SH-SY5Y (cell line): ENCODE results near the gene PLCH1.

Source experiments
- GATA2 ChIP-seq: IDR thresholded peaks from 2 replicates; pipeline ENCODE4 v1.6.1; 2011; ENCODE audit warnings: mild to moderate bottlenecking, low read depth, low read length
- GATA3 ChIP-seq: IDR thresholded peaks from 2 replicates; pipeline ENCODE4 v1.6.1; 2011; ENCODE audit warnings: low read depth, mild to moderate bottlenecking, low read length, moderate library complexity

Gene PLCH1, protein sequence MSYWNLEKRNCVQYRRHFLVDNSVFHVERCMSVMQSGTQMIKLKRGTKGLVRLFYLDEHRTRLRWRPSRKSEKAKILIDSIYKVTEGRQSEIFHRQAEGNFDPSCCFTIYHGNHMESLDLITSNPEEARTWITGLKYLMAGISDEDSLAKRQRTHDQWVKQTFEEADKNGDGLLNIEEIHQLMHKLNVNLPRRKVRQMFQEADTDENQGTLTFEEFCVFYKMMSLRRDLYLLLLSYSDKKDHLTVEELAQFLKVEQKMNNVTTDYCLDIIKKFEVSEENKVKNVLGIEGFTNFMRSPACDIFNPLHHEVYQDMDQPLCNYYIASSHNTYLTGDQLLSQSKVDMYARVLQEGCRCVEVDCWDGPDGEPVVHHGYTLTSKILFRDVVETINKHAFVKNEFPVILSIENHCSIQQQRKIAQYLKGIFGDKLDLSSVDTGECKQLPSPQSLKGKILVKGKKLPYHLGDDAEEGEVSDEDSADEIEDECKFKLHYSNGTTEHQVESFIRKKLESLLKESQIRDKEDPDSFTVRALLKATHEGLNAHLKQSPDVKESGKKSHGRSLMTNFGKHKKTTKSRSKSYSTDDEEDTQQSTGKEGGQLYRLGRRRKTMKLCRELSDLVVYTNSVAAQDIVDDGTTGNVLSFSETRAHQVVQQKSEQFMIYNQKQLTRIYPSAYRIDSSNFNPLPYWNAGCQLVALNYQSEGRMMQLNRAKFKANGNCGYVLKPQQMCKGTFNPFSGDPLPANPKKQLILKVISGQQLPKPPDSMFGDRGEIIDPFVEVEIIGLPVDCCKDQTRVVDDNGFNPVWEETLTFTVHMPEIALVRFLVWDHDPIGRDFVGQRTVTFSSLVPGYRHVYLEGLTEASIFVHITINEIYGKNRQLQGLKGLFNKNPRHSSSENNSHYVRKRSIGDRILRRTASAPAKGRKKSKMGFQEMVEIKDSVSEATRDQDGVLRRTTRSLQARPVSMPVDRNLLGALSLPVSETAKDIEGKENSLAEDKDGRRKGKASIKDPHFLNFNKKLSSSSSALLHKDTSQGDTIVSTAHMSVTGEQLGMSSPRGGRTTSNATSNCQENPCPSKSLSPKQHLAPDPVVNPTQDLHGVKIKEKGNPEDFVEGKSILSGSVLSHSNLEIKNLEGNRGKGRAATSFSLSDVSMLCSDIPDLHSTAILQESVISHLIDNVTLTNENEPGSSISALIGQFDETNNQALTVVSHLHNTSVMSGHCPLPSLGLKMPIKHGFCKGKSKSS (N-terminal part only)

DNA sequence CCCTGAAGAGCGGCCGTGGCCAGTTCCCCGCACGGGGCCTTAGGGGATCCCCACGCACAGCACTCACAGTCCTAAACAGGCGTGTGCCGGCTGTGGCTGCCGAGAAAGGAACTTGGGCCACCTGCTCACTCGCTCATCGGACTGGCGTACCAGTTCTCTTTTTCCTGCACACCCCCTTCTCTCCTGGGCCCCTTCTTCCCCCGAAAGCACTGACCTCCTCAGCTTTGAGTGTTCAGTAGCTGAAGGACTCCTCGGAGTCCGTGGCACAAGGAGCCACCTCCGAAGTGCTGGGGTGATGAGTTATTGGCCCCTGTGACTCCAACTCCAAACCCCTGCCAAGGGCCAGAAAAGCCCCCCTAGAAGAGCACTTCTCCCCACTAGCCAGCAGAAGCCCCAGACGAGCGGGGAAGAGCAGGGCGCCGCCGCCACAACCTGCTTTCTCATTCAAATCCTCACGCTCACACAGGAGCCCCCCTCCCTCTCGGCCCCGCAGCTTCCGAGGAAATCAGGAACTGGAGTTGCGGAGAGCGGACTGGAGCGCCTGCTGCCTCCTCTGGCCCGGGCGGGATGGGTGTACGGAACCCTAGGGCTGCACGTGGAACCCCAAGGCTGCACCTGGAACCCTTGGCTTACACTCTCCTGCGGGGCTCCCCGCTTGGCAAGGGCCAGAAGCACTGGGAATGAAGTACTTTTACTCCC lies at the start of gene PLCH1:
Gene PLCH1 (minus strand): TSS at position 446 of the 699 bp plus-strand sequence. CDS start 40,847 bp downstream, outside the sequence.
- TF ChIP-seq GATA2: no peak
- no peak for TF ChIP-seq GATA3

DNA sequence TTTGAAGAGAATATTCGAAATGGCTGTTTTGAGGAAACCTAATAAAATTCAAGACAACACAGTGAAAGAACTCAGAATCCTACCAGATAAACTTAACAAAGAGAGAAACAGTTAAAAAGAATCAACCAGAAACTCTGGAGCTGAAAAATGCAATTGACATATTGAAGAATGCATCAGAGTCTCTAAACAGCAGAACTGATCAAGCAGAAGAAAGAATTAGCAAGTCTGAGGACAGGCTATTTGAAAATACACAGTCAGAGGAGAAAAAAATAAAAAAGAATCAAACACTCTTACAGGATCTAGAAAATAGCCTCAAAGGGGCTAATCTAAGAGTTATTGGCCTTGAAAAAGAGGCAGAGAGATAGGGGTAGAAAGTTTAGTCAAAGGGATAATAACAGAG lies 47.7 kb upstream of the PLCH1 start:
- TF ChIP-seq GATA2 (no peak), GATA3 (no peak)

DNA sequence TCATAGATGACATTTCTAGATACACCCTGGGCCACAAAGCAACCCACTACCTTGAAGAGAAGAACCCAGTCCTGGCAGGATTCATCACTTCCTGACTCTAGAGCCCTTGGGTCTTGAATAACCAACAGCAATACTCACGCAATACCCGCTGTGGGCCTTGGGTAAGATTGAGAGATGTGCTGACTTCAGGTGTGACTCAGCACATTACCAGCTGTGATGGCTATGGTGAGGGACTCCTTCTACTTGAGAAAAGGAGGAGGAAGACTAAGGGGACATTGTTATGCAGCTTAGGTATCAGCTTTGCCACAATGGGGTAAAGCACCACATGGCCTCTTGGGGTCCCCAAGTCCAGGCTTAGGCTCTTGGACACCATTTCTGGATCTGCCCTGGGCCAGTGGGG lies 46.3 kb upstream of the PLCH1 start:
- TF ChIP-seq GATA2 (no peak), GATA3 (no peak)

DNA sequence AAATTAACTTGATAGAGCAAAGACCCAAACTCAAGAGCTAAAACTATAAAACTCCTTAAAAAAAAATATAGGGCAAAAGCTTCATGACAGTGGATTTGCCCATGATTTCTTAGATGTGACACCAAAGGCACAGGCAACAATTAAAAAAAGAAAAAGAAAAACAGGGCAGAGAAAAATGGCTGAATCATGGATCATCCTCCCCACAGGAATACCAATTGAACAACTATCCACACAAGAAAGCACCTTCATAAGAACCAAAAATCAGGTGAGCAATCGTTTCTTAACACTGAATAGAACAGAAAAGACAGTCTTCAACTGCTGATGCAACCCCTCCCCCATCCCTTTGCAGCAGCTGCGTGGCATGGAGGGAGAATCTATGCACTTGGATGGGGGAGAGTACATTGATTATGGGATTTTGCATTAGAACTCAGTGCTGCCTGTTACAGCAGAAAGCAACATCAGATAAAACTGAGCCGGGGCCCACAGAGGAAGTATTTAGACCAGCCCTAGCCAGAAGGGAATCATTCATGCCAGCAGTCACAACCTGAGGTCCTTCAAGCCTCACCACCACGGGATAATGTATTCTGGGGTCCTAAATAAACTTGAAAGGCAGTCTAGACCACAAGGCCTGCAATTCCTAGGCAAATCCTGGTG lies 45.5 kb upstream of the PLCH1 start:
- TF ChIP-seq GATA2 (no peak), GATA3 (no peak)

DNA sequence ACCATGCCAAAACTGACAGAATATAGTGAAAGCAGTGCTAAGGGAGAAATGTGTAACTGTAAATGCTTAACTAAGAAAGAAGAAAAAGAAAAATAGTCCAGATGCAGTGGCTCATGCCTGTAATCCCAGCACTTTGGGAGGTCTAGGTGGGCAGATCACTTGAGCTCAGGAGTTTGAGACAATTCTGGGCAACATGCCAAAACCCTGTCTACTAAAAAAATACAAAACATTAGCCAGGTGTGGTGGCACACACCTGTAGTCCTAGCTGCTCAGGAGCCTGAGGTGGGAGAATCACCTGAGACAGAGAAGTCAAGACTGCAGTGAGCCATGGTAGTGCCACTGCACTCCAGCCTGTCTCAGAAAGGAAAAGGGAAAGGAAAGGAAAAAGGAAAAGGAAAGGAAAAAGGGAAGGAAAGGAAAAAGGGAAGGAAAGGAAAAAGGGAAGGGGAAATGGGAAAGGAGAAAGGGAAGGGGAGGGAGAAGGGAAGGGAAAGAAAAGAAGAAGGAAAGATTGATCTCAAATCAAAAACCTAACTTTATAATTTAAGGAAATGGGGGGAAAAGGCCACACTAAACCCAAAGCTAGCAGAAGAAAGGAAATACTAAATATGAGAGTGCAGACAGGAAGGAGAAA lies 40.9 kb upstream of the PLCH1 start:
- no peak for TF ChIP-seq GATA3
- TF ChIP-seq GATA2: no peak

DNA sequence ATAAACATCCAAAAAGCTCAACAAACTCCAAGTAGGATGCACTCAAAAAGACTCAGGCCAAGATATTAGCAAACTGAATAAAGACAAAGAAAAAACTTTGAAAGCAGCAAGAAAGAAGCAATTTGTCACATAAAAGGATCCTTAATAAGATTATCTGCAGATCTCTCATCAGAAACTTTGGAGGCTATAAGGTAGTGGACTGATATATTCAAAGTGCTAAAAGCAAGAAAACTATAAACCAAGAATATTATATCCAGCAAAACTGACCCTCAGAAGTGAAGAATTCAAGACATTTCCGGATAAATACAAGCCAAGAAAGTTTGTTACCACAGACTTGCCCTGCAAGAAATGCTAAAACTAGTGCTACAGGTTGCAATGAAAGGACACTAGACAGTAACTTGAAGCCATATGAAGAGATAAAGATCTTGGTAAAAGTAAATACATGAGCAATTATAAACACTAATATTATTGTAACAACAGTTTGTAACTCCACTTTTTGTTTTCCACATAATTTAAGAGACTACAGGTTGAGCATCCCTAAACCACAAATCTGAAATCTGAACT lies 37.6 kb upstream of the PLCH1 start:
- TF ChIP-seq GATA3 (no peak), GATA2 (no peak)

DNA sequence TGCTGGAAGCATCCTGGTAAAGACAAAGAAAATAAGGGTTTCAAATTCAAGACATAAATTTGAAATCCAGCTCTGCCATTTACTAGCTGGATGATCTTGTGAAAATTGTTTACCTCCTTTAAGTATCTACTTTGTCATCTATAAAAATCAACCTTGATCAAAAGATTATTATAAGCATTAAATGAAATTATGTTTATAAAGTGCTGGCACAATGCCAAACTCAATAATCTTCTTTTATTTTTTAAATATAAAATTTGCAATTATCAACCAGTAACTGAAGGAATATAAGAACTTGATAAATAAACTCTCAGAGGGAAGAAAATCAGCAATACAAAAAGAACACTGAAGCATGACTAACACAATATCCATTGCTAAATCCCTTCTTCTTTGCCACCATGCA lies 35.4 kb upstream of the PLCH1 start:
- TF ChIP-seq GATA3: no peak
- no peak for TF ChIP-seq GATA2

DNA sequence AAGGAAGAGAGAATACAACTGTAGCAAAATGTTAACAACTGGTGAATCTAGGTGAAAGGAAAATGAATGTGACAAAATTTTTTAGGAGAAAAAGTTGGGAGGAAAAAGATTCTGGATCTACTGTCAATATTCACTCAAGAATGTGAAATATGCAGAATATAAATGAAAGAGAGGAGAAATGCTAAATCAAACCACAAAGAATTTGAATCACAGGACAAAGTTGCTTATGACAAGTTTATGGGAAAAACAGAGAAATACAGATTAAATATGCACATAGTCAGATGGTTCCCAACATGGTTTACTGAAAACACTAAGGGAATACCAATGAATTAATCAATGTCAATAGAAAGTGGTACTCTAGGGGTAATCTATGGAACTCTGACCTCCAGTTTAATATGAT lies 33.6 kb upstream of the PLCH1 start:
- TF ChIP-seq GATA2 (no peak), GATA3 (no peak)

DNA sequence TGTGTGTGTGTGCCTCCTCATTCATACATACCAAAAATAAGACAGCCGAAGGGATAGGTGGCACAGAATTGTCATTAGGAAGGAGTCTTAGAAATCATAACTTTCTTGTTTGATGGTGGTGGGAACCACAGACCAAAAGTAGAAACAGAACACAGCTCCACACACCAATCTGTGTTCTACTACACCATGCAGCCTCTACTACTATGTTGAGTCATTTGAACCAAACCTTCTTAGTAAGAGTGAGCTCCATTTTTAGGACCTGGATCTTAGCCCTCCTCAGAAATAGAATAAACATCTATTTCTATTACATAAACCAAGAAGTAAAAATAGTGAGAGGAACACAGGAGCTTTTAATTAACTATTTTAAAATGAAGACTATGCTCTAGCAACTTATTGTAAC lies 27.9 kb upstream of the PLCH1 start:
- TF ChIP-seq GATA2: no peak
- TF ChIP-seq GATA3: no peak

DNA sequence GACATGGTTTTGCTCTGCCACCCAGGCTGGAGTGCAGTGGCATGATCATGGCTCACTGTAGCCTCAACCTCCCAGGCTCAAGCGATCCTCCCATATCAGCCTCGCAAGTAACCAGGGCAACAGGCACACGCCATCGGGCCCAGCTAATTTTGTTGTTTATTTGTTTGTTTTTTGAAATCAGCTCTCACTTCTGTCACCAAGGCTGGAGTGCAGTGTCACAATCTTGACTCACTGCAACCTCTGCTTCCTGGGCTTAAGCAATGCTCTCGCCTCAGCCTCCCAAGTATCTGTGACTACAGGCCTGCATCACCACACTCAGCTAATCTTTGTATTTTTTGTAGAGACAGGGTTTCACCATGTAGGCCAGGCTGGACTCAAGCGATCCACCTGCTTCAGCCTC lies 26.3 kb upstream of the PLCH1 start:
- TF ChIP-seq GATA2: no peak
- TF ChIP-seq GATA3: no peak

DNA sequence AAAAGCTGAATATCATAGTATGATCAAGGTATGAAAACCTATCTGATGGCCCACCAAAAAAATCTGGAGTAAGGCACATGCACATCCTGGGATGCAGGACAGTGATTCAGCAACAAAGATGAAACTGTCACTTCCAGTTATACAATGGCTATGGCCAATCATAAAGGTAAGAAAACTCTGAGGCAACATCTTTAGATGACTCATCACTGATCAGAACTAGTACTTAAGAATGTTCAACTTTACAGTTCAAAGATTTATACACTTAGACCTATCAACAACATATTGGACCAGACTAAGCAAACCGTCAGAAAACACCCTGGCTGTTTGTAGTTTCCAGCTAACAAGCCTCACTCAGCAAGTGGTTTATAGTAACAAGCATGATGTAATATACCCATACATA lies 21.3 kb upstream of the PLCH1 start:
- TF ChIP-seq GATA2 (no peak), GATA3 (no peak)

DNA sequence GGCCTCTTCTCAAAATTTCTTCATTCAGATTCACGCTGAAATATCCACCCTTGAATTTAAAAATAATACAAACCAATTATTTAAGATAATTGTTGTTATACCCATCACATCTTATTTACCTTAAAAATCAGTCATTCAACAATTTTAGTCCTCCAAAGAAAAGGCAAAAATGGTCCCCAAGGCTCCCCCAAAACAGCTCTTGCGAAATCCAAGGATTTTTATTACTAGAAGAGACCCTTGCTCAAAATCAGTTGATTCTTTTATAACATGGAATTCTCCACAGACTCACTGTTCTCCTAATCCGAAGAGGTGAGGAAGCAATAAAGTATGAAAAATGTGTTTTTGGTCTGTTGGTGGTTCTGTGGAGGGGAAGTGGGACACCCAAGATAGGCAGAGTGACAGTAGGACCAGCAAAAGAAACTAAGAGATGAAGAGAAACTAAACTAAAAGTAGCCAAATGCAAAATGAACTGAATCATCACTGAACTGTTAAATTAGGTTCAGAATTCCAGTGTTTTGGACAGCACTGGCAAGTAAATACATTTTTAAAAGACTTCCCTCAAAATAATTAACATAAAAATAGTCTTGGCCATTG lies 19.1 kb upstream of the PLCH1 start:
- TF ChIP-seq GATA3: no peak
- TF ChIP-seq GATA2: no peak

DNA sequence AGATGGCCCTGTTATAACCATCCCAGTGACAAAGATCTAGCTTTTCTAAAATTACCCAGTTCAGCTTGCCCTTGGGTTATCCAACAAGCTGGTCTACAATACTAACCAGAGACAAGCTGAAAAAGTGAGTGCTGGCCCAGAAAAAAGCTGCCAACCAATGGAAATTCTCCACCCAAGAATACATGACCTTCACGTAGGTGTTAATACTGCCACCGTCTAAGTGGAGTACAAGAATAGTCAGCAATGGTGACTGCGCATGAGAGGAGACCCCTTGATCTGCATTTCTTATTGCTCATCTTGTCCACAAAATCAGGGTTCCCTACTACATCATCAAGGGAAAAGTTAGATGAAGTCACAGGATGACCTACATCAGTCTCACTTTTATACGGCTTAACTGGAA lies 15.8 kb upstream of the PLCH1 start:
- TF ChIP-seq GATA3: no peak
- TF ChIP-seq GATA2: no peak

DNA sequence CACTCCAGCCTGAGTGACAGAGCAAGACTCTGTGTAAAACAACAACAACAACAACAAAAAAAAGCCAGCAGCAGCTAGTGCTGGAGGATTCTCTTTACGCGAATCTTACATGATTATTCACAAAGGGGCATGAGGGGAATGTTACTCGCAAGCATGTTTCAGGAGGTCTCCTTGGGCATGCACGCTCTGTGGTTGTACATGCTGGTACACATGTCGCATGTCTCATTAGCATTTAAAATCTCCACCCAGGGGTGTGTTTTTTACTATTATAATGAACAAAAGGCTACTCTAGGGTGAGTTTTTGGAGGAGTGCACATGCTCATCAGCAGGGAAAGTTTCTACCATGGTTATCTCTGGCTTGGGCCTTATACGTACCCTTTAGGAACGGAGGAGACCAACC lies 12.7 kb upstream of the PLCH1 start:
- TF ChIP-seq GATA2 (no peak), GATA3 (no peak)
